Right atrium auricular region (tissue), 2 donors: ENCODE measurements around the gene KRT2. TPM values are rescaled to one million over a fixed set of nuclear protein-coding genes. Genes with fewer than 3 reads are reported as not detected.

Experiments used
- DNase-seq: peaks from one replicate; pipeline ENCODE4 v3.0.0-alpha.2; 2019; ENCODE audit warnings: low spot score
- H3K27ac ChIP-seq, 2 donors: fragments of 200-600 bp; sonication (generic); 1 replicate in 1 of 2; 2 replicates in 1 of 2; pipeline ENCODE4 v1.5.1; 2016 to 2019
- H3K27me3 ChIP-seq, 2 donors: fragments of 200-600 bp; sonication (generic); one replicate each; pipeline versions ENCODE4 v1.5.1 to v1.6.0; 2017 to 2019
- H3K36me3 ChIP-seq: fragments of 200-600 bp; sonication (generic); one replicate; pipeline ENCODE4 v1.5.1; 2016
- H3K4me1 ChIP-seq, 2 donors: fragments of 200-600 bp; sonication (generic); one replicate each; pipeline versions ENCODE4 v1.5.1 to v1.6.0; 2017 to 2019
- H3K4me3 ChIP-seq, 2 donors: fragments of 200-600 bp; sonication (generic); 1 replicate in 1 of 2; 2 replicates in 1 of 2; pipeline ENCODE4 v1.5.1; 2017 to 2019; ENCODE audit warnings: mild to moderate bottlenecking in 1 of 2, moderate library complexity in 1 of 2
- H3K9me3 ChIP-seq, 2 donors: fragments of 200-600 bp; sonication (generic); one replicate each; pipeline ENCODE4 v1.5.1; 2019
- CTCF ChIP-seq, 2 donors: fragments of 200-600 bp; sonication (generic); IDR thresholded peaks; one replicate each; pipeline ENCODE4 v1.5.1; 2019; ENCODE audit warnings: antibody characterized with exemption in 2 of 2
- total RNA-seq, 2 donors: library from RNA; depleted of rRNA; stranded (reverse); fragments of >200 nt; gene quantifications; one replicate each; pipeline ENCODE4 v1.1.0, GENCODE V29; 2016

The KRT2 gene
- total RNA-seq, 2 donors from 2014 or later = not detected

DNA sequence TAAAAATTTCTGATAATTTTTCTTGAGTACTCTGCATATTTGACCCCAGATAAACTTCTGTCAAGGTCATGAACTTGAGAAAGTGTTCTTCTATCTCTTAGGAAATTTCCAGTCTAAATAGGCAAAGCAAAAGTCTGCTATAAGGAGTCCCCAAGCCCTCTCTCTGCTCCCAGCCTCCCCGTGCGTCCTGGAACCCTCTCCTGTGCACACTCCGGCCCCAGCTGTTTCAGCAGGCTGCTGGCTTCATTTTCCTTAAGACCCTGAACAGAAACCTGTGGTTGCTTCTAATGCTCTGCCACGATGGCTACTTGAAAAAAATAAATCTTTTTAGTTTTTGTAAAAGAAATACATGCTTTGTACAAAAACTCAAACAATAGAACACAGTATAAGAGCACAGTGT lies 14.7 kb downstream of the KRT2 start:
- H3K4me1 ChIP-seq = no peaks in the 10 kb centered on the region
- TF ChIP-seq CTCF (IDR thresholded peaks at IDR 0.05) = no peak
- no peaks in the 10 kb centered on the region for H3K36me3 ChIP-seq
- H3K27ac ChIP-seq = no peak overlapping the region
- no peak overlapping the region for H3K4me3 ChIP-seq
- no peak for DNase-seq
- no peaks in the 10 kb centered on the region for H3K27me3 ChIP-seq
- H3K9me3 ChIP-seq = no peaks in the 10 kb centered on the region

- Histone ChIP-seq H3K9me3 (no peaks in the 10 kb centered on the region), H3K27ac (no peak overlapping the region)
These were observed 15.3 kb downstream of the KRT2 start for GRCh38 chr12:52636592-52637258.

GRCh38 chr12:52636189-52636588 lies 15.8 kb downstream of the KRT2 start:
- no peaks in the 10 kb centered on the region for H3K36me3 ChIP-seq
- H3K27me3 ChIP-seq = no peaks in the 10 kb centered on the region
- H3K4me3 ChIP-seq = no peak overlapping the region
- H3K9me3 ChIP-seq = no peaks in the 10 kb centered on the region
- TF ChIP-seq CTCF (IDR thresholded peaks at IDR 0.05) = no peak
- no peaks in the 10 kb centered on the region for H3K4me1 ChIP-seq
- H3K27ac ChIP-seq = no peak overlapping the region
- DNase-seq = peak; percentile 26

More at GRCh38 chr12:52636592-52637258, 15.3 kb downstream of the KRT2 start:
- no peaks in the 10 kb centered on the region for H3K36me3 ChIP-seq
- DNase-seq = peak; percentile 30
- H3K27me3 ChIP-seq = no peaks in the 10 kb centered on the region
- TF ChIP-seq CTCF (IDR thresholded peaks at IDR 0.05) = no peak
- no peaks in the 10 kb centered on the region for H3K4me1 ChIP-seq
- no peak overlapping the region for H3K4me3 ChIP-seq

DNA sequence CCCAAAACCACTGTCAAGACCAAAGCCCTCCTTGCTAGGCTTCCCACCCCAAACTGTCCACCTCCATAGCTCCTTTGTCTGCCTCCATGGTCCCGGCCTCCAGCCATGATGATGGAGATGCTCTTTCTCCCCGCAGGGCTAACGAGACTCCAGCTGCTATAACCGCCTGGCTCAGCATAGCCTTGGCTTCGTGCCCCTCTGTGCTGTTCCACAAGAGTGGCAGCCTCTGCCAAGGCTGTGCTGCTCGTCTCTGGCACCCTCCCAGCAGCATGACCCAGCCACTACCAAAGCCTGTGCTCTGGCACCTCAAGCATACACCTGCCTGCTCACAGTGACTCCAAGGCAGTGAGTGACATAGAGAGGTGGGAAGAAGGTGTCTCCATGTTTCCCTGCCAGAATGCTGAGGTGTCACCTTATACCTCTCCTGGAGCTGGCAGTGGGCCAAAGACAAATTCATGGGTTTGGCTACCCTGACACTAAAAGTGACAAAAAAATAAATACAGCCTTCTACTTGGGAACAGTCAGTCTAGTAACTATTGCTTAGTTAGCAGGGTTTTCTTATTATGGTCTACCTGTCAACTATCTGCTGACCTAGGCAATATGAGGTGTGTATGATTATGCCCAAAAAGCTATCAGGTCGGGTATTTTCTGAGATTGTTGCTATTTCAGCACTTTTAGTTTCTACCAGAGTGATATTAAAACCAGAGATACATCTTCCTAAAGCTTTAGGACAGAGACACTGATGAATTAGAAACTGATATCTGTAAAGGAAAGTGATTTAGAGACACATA lies 17.6 kb downstream of the KRT2 start:
- no peak overlapping the region for H3K4me3 ChIP-seq
- DNase-seq = peak; percentile 57
- no peak overlapping the region for H3K27ac ChIP-seq
- H3K36me3 ChIP-seq = no peaks in the 10 kb centered on the region
- no peaks in the 10 kb centered on the region for H3K4me1 ChIP-seq
- no peak for TF ChIP-seq CTCF (IDR thresholded peaks at IDR 0.05)
- H3K27me3 ChIP-seq = no peaks in the 10 kb centered on the region
- no peaks in the 10 kb centered on the region for H3K9me3 ChIP-seq

- no peaks in the 10 kb centered on the region for H3K9me3 ChIP-seq
- H3K27me3 ChIP-seq = no peaks in the 10 kb centered on the region
- no peak overlapping the region for H3K4me3 ChIP-seq
- H3K4me1 ChIP-seq = no peaks in the 10 kb centered on the region
- H3K36me3 ChIP-seq = no peaks in the 10 kb centered on the region
- peak; percentile 13 for DNase-seq
- H3K27ac ChIP-seq = no peak overlapping the region
- no peak for TF ChIP-seq CTCF (IDR thresholded peaks at IDR 0.05)
These were observed 18.6 kb downstream of the KRT2 start for GRCh38 chr12:52633383-52633782.
